HG02943 (cell line): ENCODE measurements around the gene EML6.
"Not testable (repeated sequence)": the region's sequence is repeated elsewhere in the genome, so short reads cannot be mapped to it uniquely, and the experiment has no call there.

Experiments
- ATAC-seq: cut with Tn5 transposase; IDR thresholded peaks from one replicate; pipeline ENCODE4 v1.9.1; 2021; ENCODE audit warnings: mild to moderate bottlenecking, low read depth, moderate library complexity; ENCODE audit not compliant: unreplicated experiment

Gene EML6

DNA sequence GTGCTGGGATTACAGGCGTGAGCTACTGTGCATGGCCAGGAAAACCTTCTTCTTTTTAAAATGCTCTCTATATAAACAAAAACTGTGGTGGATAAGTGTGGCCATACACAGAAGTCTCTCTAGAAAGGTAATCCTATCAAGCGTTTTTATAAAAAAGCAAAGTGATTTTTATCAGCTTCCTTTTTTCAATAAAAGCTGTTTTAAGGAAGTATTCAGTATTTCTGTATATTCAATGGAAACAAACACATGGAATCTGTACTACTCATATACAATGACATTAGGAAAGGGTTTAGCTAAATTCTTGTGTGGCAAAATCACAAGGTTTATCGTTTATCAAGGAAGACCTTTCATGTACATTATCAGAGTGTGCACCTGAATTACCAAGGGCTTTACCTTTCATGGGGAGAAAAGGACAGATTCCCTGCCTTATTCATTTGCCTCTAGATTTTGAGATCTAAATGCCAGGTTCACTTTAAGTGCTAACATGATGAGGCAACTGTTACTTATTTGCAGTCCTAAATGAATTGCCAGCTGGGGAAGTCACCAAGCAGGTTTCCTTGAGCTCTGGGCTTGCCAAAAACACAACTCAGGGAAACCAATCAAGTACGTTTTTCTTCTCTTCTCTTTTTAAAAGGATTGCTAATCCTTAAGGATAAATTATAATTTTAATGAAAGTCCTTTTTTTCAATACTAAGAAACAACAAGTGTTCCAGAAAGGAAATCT, 256.0 kb downstream of the EML6 start:
- ATAC-seq: no peak

DNA sequence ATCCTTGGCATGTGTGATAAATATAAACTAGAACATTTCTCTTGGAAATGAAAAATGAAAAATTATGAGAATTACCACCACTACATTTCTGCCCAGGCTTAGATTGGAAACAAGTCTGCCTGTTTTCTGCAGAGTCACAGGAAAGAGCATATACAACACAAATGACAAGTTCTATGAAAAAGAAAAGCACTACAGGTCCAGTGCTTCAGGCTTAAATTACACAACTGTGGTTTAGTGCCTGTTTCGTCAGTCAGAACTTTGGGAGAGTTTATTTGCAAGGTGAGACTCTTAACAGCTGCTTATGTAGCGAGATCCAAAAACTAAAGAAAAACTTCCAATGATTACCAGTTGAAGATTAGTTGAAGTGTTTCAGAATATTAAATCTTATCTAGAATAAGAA, 257.9 kb downstream of the EML6 start:
- no peak for ATAC-seq

DNA sequence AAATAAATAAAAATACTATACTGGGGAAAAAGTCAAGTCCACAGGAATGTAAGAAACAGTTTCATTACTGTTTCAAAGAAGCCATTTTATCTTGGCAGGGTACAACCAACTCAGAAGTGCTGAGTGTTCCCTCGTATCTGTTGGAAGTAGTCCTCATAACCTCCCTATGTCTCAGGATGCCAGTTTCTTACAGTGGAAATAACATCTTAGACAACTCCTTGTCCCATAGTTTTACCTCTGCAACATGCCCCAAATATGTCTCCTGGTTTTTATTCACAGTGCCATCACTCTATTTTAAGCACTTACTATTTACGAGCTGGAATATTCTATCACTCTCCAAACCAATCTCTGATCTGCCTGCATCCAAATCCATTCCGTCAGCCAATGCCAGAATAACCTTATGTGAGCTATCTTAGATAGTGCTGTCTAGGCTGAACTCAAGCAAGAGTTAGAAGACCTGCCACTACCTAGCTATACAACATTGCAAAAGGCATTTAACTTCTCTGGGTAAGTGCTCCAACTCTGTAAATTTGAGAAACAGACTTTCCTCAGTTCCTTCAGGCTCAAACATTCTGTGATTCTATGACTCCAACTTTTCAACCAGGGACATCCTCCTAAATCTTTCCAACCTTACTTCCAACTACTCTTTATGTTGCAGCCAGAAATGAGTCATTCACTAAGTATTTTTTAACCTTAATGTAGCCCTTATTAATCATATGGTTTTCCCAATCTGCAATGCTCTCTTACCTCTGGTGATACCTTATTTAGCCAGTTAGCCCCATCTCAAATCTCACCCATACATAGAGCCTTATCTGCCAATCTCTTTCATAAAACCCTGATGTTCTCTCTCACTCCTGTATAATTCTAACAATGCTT, 260.1 kb downstream of the EML6 start:
- no peak for ATAC-seq

DNA sequence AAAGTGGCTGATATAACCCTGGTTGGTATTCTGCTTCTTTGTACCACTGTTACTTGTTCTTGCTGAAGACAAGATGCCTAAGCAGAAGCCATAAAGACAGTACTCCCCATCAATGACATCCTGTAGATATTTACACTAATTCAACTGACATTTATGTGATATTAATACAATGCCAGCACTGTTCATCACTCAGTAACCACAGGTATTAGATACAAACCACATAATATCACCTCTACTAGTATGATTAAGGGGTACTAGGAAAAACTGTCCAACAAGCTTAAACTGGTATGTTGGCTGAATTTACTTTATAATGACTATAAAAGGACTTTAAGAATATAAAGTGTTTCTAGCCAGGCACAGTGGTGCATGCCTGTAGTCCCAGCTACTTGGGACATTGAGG, 261.0 kb downstream of the EML6 start:
- no peak for ATAC-seq

DNA sequence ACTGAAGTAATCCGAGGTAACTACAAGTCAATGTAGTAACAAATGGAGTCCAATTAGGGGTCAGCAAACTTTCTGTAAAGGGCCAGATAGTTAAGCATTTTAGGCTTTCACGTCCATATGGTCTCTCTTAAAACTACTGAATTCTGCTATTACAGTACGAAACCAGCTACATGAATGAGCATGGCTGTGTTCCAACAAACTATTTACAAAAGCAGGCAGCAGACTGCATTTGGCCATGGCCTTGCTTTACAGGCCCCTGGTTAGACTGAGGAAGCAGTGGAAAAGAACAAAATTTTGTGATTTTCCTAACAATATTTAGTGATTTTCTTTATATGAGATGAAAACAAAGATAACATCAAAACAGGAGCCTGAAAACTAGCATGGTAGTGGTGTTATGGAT, 262.8 kb downstream of the EML6 start:
- ATAC-seq: no peak

DNA sequence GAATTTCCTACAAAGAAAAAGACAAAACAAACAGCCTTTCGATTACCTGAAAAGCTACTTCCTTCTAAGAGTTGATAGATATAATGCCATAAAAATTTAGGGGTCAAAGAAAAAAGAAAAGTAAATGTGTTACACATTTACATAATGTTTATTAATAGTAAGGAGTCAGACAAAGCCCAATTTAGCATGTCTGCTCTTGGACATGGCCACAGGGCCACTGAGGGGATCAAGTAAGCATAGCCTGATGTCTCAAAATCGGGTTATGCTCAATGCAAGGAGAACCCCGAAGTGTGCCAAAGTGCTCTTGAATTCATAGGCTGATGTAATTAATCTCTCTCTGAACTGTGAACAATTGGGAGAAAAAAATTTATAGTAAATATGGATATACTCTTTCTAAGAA, 265.1 kb downstream of the EML6 start:
- no peak for ATAC-seq

DNA sequence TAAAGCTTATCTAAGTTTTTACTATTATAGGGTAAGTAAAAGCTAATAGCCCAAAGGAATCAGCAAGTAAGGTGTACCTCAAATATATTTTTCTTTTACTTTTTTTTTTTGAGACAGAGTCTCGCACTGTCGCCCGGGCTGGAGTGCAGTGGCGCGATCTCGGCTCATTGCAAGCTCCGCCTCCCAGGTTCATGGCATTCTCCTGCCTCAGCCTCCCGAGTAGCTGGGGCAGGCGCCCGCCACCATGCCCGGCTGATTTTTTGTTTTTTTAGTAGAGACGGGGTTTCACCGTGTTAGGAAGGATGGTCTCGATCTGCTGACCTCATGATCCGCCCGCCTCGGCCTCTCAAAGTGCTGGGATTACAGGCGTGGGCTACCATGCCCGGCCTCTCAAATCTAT, 267.2 kb downstream of the EML6 start:
- not testable (repeated sequence) for ATAC-seq

DNA sequence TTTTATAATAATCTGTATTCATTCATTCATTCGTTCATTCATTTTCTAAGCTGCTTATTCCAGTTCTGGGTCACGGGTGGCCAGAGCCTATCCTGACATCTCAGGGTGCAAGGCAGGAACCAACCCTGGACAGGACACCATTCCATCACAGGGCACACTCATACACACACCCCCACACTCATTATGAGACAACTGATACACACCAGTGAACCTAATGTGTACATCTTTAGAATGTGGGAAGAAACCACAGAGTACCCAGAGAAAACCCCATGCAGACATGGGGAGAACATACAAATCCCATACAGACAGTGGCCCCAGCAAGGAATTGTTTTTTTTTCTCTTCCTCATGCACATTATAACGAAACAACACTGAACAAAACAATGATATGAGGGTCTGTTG, 272.1 kb downstream of the EML6 start:
- ATAC-seq: no peak

DNA sequence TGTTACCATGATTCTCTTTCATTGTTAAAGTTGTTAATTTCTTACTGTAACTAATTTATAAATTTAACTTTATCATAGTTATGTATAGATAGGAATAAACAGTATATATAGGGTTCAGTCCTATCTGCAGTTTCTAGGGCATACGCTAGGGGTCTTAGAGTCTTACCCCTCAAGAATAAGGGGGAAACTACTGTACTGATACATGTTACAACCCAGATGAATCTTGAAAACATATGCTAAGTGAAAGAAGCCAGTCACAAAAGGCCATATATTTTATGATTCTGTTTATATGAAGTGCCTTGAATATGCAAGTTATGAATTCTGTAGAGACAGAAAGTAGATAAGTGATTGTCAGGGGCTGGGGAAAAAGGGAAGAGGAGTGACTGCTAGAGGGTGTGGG, 274.4 kb downstream of the EML6 start:
- ATAC-seq: no peak

DNA sequence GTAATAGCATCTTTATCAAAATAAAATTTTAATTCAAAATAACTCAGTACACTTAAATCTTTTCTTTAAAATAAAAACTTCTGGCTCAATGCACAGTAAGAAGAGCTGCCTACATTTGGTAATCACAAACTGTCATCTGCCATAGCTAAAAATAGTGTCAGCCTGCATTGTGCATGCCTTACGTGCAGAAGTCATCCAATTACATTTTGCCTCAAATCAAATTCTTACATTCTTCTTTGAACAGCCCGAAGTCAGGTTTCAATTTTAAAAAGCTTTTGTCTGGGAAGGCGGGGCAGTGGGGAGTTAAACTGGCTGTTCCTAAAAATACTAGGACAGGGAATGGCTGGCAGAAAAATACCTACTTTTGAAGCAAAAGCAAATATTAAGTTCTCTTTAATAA, 275.7 kb downstream of the EML6 start:
- no peak for ATAC-seq

DNA sequence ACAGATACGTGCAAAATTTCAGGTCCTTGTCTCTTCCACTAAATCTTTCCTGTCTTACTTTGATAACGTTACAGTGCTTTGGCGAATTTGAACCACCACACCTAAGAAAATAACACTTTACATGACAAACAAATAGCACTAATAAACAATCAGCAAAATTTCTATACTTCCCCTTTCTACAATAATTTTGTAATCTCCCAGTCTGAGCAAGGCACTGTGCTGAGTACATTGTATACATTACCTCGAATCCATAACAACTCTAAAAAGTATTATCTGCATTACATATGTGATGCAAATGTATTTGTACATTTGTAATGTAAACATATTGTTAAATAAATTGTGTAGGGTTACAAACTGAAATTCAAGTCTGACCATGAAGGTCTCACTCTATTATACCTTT, 276.9 kb downstream of the EML6 start:
- no peak for ATAC-seq

DNA sequence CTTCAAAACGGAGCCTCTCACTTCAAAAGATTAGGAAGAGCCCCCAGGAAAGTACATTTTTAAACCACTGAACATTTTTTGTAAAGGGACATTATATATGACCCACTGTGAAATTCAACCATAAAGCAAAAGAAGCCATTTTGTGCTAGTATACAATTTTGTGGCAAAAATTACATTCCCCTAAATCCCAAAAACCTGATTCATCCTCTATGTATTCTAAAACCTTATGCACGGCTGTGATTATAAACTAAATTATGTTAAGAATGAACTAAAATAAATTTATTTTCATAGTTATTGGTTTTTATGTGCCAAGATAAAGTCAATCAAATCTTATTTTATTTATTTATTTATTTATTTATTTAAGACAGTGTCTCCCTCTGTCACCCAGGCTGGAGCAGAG, 278.3 kb downstream of the EML6 start:
- no peak for ATAC-seq

DNA sequence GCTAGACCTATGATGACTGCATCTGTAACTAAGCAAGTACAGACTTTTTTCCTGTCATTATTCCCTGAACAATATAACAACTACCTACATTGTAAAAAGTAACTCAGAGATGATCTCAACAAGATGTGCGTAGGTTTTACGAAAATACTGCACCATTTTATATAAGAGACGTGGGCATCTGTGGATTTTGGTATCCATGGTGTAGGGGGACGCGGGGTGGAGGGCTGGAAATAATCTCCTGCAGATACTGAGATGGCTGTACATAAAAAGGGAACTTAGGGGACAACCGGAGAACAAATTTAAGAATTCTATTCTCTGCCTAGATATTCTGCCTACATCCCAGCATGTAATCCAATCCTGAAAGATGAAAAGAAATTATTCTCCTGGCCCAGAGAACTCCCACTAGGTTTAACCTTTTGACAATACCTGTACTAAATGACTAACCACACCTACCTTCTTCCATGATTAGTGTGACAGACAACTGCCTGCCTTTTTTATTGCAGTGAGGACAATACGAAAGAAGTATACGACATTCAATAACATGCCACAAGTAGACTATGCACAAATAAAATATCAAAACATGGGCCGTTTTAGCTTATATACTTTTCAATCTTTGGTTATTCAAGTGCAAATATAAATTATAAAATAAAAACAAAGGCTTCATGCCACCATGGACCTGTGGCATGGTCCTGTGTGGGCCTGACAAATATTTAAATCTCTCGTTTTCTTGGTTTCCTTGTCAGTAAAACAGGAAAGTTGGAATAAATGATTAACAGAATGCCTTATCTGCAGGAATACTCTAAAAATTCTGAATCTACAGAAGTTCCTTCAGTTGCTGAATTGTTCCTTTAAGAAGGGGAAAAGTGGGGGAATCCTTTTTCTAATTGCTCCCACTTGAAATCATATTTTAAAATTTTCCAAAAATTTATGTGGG, 280.5 kb downstream of the EML6 start:
- ATAC-seq: no peak

DNA sequence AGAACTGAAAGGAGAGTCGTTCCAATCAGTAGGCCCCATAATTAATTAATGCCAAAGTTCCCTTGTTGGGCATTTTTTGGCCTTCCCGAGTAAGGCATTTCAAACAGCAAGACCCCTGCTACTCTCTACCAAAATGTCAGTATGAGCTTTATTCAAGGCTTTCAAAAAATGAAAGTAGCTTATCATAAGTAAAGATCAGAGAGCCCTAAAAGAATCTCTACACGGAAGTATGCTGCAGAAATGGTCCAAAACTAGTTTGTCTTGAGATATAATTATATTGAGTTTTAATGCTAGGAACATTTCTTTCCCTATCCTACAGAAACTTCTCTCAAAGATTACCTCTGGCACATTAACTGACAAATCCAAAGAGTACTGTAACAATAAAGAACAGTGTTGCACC, 282.8 kb downstream of the EML6 start:
- ATAC-seq: no peak

DNA sequence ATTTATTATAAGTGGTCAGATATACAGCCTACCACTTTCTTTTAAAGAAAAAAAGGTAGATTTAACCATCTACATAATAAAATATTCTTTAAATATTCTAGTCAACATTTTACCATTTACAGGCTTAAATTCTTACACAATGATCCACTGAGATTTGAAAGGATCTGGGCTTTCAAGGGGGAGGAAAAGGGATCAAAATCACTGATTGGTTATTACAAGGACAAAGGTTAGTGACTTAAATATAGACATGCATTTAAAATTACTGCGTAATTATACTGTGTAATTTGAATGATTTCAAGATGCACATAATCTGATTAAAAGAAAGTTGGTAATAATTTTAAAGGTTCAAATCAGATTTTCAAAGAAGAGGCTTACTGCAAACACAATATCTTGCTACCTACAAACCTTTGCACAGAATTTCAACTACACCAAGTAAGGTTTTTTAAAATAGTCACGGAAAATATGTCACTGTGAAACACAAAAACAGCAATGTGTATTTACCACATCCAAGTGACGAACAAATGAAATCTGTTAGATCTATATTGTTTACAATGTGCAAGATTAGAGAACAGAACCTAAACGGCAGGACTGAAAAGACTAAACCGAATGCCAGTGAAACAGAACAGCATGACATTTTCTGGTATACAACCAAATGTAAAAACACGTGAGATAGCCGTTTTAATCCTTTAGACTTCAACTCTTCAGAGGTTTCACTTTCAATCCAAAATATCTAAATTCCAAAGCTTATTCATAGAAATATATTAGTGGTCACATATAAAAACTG, 286.0 kb downstream of the EML6 start:
- no peak for ATAC-seq

DNA sequence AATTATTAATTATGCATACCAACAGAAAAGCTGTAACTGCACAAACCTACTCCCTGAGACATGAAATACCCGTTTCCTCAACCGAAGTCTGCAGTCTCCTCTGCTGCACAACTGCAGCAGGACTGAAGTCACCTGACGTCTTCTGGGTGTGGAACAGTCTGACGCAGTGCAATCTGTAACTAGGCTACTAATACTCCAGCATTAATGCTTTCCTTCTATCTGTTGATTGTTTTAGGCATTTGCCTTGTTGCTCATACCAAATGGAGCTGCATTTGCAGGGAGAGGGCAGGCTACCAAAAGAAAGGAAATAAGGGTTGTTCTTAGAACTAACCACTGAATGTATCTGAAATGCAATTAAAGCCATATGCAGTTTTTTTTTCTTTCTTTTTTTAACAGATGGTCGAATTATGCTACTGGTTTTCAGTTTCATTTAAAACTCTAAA, 286.7 kb downstream of the EML6 start:
- peak; percentile 89 for ATAC-seq

DNA sequence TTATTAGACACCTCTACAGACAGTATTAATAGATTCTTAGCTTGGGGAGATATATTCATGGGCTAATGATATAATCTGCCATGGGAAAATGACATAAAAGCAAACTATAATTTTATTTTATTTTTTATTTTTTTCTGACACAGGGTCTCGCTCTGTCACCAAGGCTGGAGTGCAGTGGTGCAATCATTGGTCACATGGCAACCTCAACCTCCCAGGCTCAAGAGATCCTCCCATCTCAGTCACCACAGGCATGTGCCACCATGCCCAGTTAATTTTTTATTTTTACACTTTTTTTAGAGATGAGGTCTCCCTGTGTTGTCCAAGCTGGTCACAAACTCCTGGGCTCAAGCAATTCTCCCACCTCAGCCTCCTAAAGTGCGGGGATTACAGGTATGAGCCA, 287.5 kb downstream of the EML6 start:
- ATAC-seq: no peak

DNA sequence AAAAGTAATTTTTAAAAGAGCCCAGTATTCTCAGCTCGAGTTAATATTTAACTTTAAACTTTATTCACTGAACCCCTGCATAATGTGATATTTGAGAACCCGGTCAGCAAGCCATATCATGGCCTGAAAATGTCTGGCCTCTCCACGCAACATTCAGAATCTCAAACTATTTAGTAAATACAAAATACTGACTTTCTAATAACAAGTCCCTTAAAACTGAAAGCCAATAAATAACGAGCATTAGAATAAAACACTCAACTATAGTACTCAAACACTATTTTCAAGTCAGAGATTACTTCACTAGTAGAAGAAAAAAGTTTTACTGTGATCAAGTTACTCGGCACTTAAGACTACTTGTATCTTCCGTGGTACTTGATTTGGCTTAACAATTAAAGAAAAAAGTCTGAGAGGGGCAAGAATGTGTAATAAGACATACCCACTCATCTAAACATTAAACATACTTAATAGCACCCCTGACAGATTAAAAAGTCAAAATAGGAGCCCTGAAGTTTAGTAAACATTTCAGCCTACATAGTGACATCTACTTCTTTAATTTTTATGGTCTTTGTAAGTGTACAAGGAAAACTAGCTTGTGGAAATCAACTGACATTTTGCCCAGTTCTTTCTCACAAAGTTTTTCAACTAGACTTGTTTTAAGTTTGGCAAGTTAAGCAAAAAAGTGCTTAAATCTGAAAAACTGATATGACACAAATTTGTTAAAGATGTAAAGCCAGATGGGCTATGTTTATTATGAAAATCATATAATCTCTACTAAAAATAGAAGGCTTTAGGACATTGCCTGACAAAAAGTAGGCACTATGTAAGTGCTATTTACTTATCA, 288.6 kb downstream of the EML6 start:
- ATAC-seq: no peak
